GM12878 (cell line): ENCODE results near the gene SPART. TPM values are rescaled to one million over a fixed set of nuclear protein-coding genes. Genes with fewer than 3 reads are reported as not detected.

Source experiments
- ATAC-seq: fragments of 200-7000 bp; cut with Tn5 transposase; 3 replicates; pipeline ENCODE4 v1.9.1; 2020; ENCODE audit warnings: mild to moderate bottlenecking, moderate library complexity
- BruUV-seq: library from RNA; stranded (reverse); fragments of 400-500 nt; replicated peaks from 2 replicates; lab custom pipeline; 2021; lab: Mats Ljungman, UMichigan
- CTCF ChIA-PET: fragments of 300-600 bp; sonication (Branson Sonifier 250); formaldehyde crosslinking; extraction: SDS; loops from one replicate; lab custom pipeline; 2021; ENCODE audit warnings: inconsistent platforms; lab: Yijun Ruan, JAX
- POLR2A ChIA-PET: fragments of 350-600 bp; formaldehyde crosslinking; extraction: SDS; loops from one replicate; lab custom pipeline; 2021; ENCODE audit warnings: inconsistent platforms; lab: Charles Lee
- RAD21 ChIA-PET: fragments of 300-600 bp; sonication (Branson Sonifier 250); formaldehyde crosslinking; loops from one replicate; lab custom pipeline; 2023; ENCODE audit warnings: antibody characterized with exemption; ENCODE audit not compliant: unreplicated experiment; lab: Charles Lee
- SMC1A ChIA-PET: fragments of 300-600 bp; sonication (Branson Sonifier 250); formaldehyde crosslinking; loops from one replicate; lab custom pipeline; 2023; ENCODE audit not compliant: unreplicated experiment, uncharacterized antibody; lab: Charles Lee
- DNase-seq: peaks from one replicate; pipeline ENCODE4 v3.0.0-alpha.2; 2011; ENCODE audit warnings: low read depth, low spot score
- FAIRE-seq: peaks from 3 replicates; lab custom pipeline; 2011; peaks lifted over from hg19 to GRCh38; lab: Jason Lieb, UNC
- H2AFZ ChIP-seq: 2 replicates; pipeline ENCODE4 v1.6.0; 2011; ENCODE audit warnings: low read depth, low read length, control low read depth; ENCODE audit not compliant: control insufficient read depth
- H3K27ac ChIP-seq: 2 replicates; pipeline ENCODE4 v1.5.1; 2011; ENCODE audit warnings: control low read depth; ENCODE audit not compliant: control insufficient read depth, insufficient read depth
- H3K27me3 ChIP-seq, 2 experiments: replicated peaks in 1 of 2; 2 replicates each; pipeline versions ENCODE4 v1.6.0 to v1.6.1; 2011; ENCODE audit warnings: low read length in 1 of 2; ENCODE audit not compliant: control insufficient read depth in 2 of 2, insufficient read depth in 2 of 2
- H3K36me3 ChIP-seq, 2 experiments: 2 replicates each; pipeline ENCODE4 v1.5.1; 2011; ENCODE audit warnings: low read length in 1 of 2; ENCODE audit not compliant: control insufficient read depth in 2 of 2, insufficient read depth in 2 of 2
- H3K4me1 ChIP-seq: 2 replicates; pipeline ENCODE4 v1.6.1; 2011; ENCODE audit warnings: mild to moderate bottlenecking, low read length, moderate library complexity, mixed read lengths; ENCODE audit not compliant: control insufficient read depth, insufficient read depth
- H3K4me2 ChIP-seq: 2 replicates; pipeline ENCODE4 v1.6.0; 2011; ENCODE audit warnings: control low read depth; ENCODE audit not compliant: control insufficient read depth, insufficient read depth
- H3K4me3 ChIP-seq: fragments of 200-600 bp; sonication (generic); 2 replicates; pipeline ENCODE4 v1.5.1; 2016
- H3K79me2 ChIP-seq: 2 replicates; pipeline ENCODE4 v1.6.0; 2011; ENCODE audit warnings: low read length; ENCODE audit not compliant: control insufficient read depth, insufficient read depth
- H3K9ac ChIP-seq: 2 replicates; pipeline ENCODE4 v1.8.0; 2011; ENCODE audit warnings: low read length, control low read depth, mixed read lengths; ENCODE audit not compliant: control insufficient read depth, insufficient read depth
- H3K9me3 ChIP-seq: replicated peaks from 3 replicates; pipeline ENCODE4 v1.5.1; 2011; ENCODE audit warnings: mild to moderate bottlenecking, low read length; ENCODE audit not compliant: control insufficient read depth, insufficient read depth
- H4K20me1 ChIP-seq: 2 replicates; pipeline ENCODE4 v1.6.0; 2011; ENCODE audit not compliant: control insufficient read depth, insufficient read depth
- CREB1 ChIP-seq: IDR thresholded peaks from 2 replicates; pipeline ENCODE4 v1.6.1; 2012; ENCODE audit warnings: low read depth, mild to moderate bottlenecking, inconsistent platforms
- EP300 ChIP-seq, 2 experiments: fragments of 150-350 bp in 1 of 2; IDR thresholded peaks; 2 replicates each; pipeline ENCODE4 v1.6.1; 2011 to 2012; ENCODE audit warnings: low read depth in 2 of 2, low read length in 2 of 2, borderline replicate concordance in 1 of 2, improper control_type of control experiment in 1 of 2, inconsistent platforms in 1 of 2; ENCODE audit not compliant: control insufficient read depth in 1 of 2
- HDAC2 ChIP-seq: fragments of 200-600 bp; sonication (generic); IDR thresholded peaks from 2 replicates; pipeline ENCODE4 v1.6.1; 2017
- PAX5 ChIP-seq: IDR thresholded peaks from 2 replicates; pipeline ENCODE4 v1.6.1; 2011; ENCODE audit warnings: low read depth, low read length, borderline replicate concordance
- POU2F2 ChIP-seq: IDR thresholded peaks from 3 replicates; pipeline ENCODE4 v1.6.1; 2011; ENCODE audit warnings: low read depth, mild to moderate bottlenecking, low read length, borderline replicate concordance
- RAD21 ChIP-seq: IDR thresholded peaks from 2 replicates; pipeline ENCODE4 v1.6.1; 2011; ENCODE audit warnings: mild to moderate bottlenecking, low read depth, low read length, moderate library complexity; ENCODE audit not compliant: insufficient read depth
- RAD51 ChIP-seq: fragments of 450-650 bp; IDR thresholded peaks from 2 replicates; pipeline ENCODE4 v1.6.1; 2016; ENCODE audit warnings: moderate library complexity, mild to moderate bottlenecking, inconsistent platforms
- RUNX3 ChIP-seq: IDR thresholded peaks from 2 replicates; pipeline ENCODE4 v1.6.1; 2012; ENCODE audit warnings: low read length, inconsistent platforms
- SIX5 ChIP-seq: IDR thresholded peaks from 2 replicates; pipeline ENCODE4 v1.6.1; 2011; ENCODE audit warnings: mild to moderate bottlenecking, low read depth, low read length, moderate library complexity; ENCODE audit not compliant: severe bottlenecking
- SPI1 ChIP-seq: IDR thresholded peaks from 2 replicates; pipeline ENCODE4 v1.6.1; 2011; ENCODE audit warnings: low read depth, mild to moderate bottlenecking, low read length, moderate library complexity, borderline replicate concordance; ENCODE audit not compliant: insufficient read depth
- SREBF2 ChIP-seq: IDR thresholded peaks from 2 replicates; pipeline ENCODE4 v1.6.1; 2012; ENCODE audit warnings: mild to moderate bottlenecking, low read length
- SRF ChIP-seq, 2 experiments: IDR thresholded peaks; 2 replicates each; pipeline ENCODE4 v1.6.1; 2011; ENCODE audit warnings: low read depth in 2 of 2, low read length in 2 of 2, mild to moderate bottlenecking in 1 of 2, moderate library complexity in 1 of 2
- STAT1 ChIP-seq: fragments of 450-650 bp; conservative IDR thresholded peaks from 2 replicates; pipeline ENCODE4 v1.6.1; 2014; ENCODE audit warnings: antibody characterized with exemption, mild to moderate bottlenecking
- TCF7 ChIP-seq: IDR thresholded peaks from 2 replicates; pipeline ENCODE4 v1.6.1; 2014; ENCODE audit warnings: antibody characterized with exemption, borderline replicate concordance
- ZNF622 ChIP-seq: fragments of 450-650 bp; IDR thresholded peaks from 2 replicates; pipeline ENCODE4 v1.6.1; 2017; ENCODE audit warnings: mild to moderate bottlenecking, inconsistent platforms
- whole genome bisulfite sequencing: methylation state at CpG from one replicate; pipeline ENCODE4 v1.1.6; 2016; ENCODE audit warnings: low lambda C conversion rate; ENCODE audit not compliant: insufficient replicate concordance, insufficient coverage; ENCODE audit errors: missing lambda C conversion rate; 5-methylcytosine and 5-hydroxymethylcytosine counted together
- in situ Hi-C: fragments of 300-500 bp; cut with MboI; formaldehyde crosslinking; loops from 9 replicates; pipeline ENCODE4 v1.14.3; 2018; ENCODE audit warnings: mixed read lengths
- intact Hi-C: fragments of 100-400 bp; cut with micrococcal nuclease; formaldehyde crosslinking; loops from one replicate; pipeline ENCODE4 v1.14.2; 2022; ENCODE audit not compliant: unreplicated experiment
- polyA plus RNA-seq, 11 experiments: library from polyadenylated mRNA; depleted of rRNA in 4 of 11; unstranded in 6 of 11; stranded (reverse) in 5 of 11; fragments of >200 nt; fragmentation: Nextera tagmentation in 4 of 11; fragmentation: Illumina TruSeq in 1 of 11; extraction: Ambion mirVana in 4 of 11; extraction: Trizol in 1 of 11; gene quantifications; 1 replicate in 1 of 11; 2 replicates in 10 of 11; pipeline versions ENCODE4 v1.2.1 to v1.2.3, GENCODE V29; 2011 to 2016; ENCODE audit warnings: inconsistent platforms in 2 of 11, missing spikeins in 2 of 11, low read depth in 1 of 11
- total RNA-seq, 4 experiments: library from RNA; depleted of rRNA in 3 of 4; stranded (reverse); fragments of >200 nt in 3 of 4; fragmentation: Illumina TruSeq in 1 of 4; extraction: Trizol in 1 of 4; gene quantifications; 2 replicates each; pipeline versions ENCODE4 v1.2.1 to v1.2.3, GENCODE V29; 2013 to 2021
- TF ChIP-seq, protein P1 (sequence below): IDR thresholded peaks from 2 replicates; pipeline ENCODE4 v1.6.1; 2012; ENCODE audit warnings: mild to moderate bottlenecking, low read depth, low read length
- TF ChIP-seq, protein P2 (sequence below): IDR thresholded peaks from 2 replicates; pipeline ENCODE4 v1.6.1; 2011; ENCODE audit warnings: low read depth, low read length, improper control_type of control experiment, borderline replicate concordance
- TF ChIP-seq, protein P3 (sequence below): IDR thresholded peaks from 2 replicates; pipeline ENCODE4 v1.6.1; 2011; ENCODE audit warnings: mild to moderate bottlenecking, low read depth, low read length, moderate library complexity; ENCODE audit not compliant: insufficient replicate concordance

The SPART gene
- total and polyA plus RNA-seq, 10 of the 15 experiments (the other 5 are each of a cell fraction or from before 2014, with no cell fraction given): 17.6 to 74.6 (median 42.1) TPM

DNA sequence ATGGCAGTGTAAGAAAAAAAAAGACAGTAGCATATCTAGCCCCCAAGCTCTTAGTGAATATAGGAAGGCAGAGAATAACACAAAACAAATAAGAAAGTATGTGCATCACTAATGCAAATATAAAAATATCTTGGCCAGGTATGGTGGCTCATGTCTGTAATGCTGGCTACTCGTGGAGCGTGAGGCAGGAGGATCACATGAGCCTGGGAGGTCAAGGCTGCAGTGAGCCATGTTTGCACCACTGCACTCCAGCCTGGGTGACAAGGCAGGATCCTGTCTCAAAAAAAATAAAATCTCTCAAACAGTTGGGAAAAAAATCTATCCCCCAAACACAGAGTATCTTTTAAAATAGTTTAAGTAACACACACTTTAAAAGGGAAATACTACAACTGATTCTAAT is 17.4 kb downstream of the SPART start:
- WGBS: 79% methylated on average over 2 of the region's 2 CpGs
- no peak for TF ChIP-seq STAT1
- TF ChIP-seq, protein P1, sequence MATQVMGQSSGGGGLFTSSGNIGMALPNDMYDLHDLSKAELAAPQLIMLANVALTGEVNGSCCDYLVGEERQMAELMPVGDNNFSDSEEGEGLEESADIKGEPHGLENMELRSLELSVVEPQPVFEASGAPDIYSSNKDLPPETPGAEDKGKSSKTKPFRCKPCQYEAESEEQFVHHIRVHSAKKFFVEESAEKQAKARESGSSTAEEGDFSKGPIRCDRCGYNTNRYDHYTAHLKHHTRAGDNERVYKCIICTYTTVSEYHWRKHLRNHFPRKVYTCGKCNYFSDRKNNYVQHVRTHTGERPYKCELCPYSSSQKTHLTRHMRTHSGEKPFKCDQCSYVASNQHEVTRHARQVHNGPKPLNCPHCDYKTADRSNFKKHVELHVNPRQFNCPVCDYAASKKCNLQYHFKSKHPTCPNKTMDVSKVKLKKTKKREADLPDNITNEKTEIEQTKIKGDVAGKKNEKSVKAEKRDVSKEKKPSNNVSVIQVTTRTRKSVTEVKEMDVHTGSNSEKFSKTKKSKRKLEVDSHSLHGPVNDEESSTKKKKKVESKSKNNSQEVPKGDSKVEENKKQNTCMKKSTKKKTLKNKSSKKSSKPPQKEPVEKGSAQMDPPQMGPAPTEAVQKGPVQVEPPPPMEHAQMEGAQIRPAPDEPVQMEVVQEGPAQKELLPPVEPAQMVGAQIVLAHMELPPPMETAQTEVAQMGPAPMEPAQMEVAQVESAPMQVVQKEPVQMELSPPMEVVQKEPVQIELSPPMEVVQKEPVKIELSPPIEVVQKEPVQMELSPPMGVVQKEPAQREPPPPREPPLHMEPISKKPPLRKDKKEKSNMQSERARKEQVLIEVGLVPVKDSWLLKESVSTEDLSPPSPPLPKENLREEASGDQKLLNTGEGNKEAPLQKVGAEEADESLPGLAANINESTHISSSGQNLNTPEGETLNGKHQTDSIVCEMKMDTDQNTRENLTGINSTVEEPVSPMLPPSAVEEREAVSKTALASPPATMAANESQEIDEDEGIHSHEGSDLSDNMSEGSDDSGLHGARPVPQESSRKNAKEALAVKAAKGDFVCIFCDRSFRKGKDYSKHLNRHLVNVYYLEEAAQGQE: no peak
- no peak for TF ChIP-seq RUNX3
- no peak for TF ChIP-seq PAX5
- TF ChIP-seq, protein P2, sequence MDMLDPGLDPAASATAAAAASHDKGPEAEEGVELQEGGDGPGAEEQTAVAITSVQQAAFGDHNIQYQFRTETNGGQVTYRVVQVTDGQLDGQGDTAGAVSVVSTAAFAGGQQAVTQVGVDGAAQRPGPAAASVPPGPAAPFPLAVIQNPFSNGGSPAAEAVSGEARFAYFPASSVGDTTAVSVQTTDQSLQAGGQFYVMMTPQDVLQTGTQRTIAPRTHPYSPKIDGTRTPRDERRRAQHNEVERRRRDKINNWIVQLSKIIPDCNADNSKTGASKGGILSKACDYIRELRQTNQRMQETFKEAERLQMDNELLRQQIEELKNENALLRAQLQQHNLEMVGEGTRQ: no peak
- TF ChIP-seq SRF (IDR thresholded peaks at IDR 0.05; ENCODE audit: low read depth in 2 of 2, low read length in 2 of 2): no peak
- TF ChIP-seq, protein P3, sequence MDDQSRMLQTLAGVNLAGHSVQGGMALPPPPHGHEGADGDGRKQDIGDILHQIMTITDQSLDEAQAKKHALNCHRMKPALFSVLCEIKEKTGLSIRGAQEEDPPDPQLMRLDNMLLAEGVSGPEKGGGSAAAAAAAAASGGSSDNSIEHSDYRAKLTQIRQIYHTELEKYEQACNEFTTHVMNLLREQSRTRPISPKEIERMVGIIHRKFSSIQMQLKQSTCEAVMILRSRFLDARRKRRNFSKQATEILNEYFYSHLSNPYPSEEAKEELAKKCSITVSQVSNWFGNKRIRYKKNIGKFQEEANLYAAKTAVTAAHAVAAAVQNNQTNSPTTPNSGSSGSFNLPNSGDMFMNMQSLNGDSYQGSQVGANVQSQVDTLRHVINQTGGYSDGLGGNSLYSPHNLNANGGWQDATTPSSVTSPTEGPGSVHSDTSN: no peak
- no peak for TF ChIP-seq TCF7
- TF ChIP-seq ZNF622: no peak
- no peak for TF ChIP-seq SIX5
- TF ChIP-seq RAD21: no peak
- TF ChIP-seq HDAC2: no peak
- TF ChIP-seq RAD51: no peak
- no peak for TF ChIP-seq CREB1
- TF ChIP-seq POU2F2: no peak
- no peak for TF ChIP-seq SREBF2
- no peak for TF ChIP-seq SPI1
- no peak for TF ChIP-seq EP300 (IDR thresholded peaks at IDR 0.05; ENCODE audit: borderline replicate concordance in 1 of 2, control insufficient read depth in 1 of 2, low read depth in 2 of 2, low read length in 2 of 2)

More for the DNA sequence above, 17.4 kb downstream of the SPART start:
- BruUV-seq: no TSS peak
- SMC1A ChIA-PET: interaction anchor here (0.6 to 4.9 kb wide), 3 partner anchors 12 to 37 kb away, joined by 3 to 21 read pairs (median 3); no protein-coding TSS in a partner anchor
- no peak overlapping the region for H2AFZ ChIP-seq
- CTCF ChIA-PET: interaction anchor here (1.4 kb wide), 1 partner anchor 18 kb away, joined by 4 read pairs; no protein-coding TSS in a partner anchor
- POLR2A ChIA-PET: no interaction called here
- RAD21 ChIA-PET: no interaction called here
- no peak for ATAC-seq
- H3K4me2 ChIP-seq: no peak overlapping the region
- no peaks in the 10 kb centered on the region for H3K4me1 ChIP-seq
- intact Hi-C loops (no loop called here), in situ Hi-C loops (no loop called here)
- no peak overlapping the region for H3K4me3 ChIP-seq
- no peaks in the 10 kb centered on the region for H3K79me2 ChIP-seq
- no peaks in the 10 kb centered on the region; a peak in 1 of 4 replicates for H3K36me3 ChIP-seq
- H4K20me1 ChIP-seq: no peaks in the 10 kb centered on the region
- no peaks in the 10 kb centered on the region for H3K27me3 ChIP-seq
- FAIRE-seq: no peak
- DNase-seq: no peak
- H3K27ac ChIP-seq: no peak overlapping the region
- H3K9me3 ChIP-seq: no peaks in the 10 kb centered on the region
- H3K9ac ChIP-seq: no peak overlapping the region
